H1 (cell line): ENCODE measurements around the gene BICD1. TPM values are rescaled to one million over a fixed set of nuclear protein-coding genes. Genes with fewer than 3 reads are reported as not detected.

ENCODE experiments used
- CTCF ChIA-PET: fragments of 300-600 bp; sonication (Branson Sonifier 250); formaldehyde crosslinking; loops from one replicate; lab custom pipeline; 2021; ENCODE audit not compliant: partially characterized antibody; lab: Charles Lee
- POLR2A ChIA-PET: fragments of 300-600 bp; sonication (Branson Sonifier 250); formaldehyde crosslinking; loops from one replicate; lab custom pipeline; 2021; ENCODE audit warnings: inconsistent platforms; ENCODE audit not compliant: partially characterized antibody; lab: Charles Lee
- DNase-seq, 2 experiments: peaks; one replicate each; pipeline versions ENCODE4 v3.0.0 to v3.0.0-alpha.2; 2010 to 2022; ENCODE audit warnings: low spot score in 2 of 2, low read depth in 1 of 2, mixed read lengths in 1 of 2
- FAIRE-seq: peaks from 2 replicates; lab custom pipeline; 2011; peaks lifted over from hg19 to GRCh38; lab: Jason Lieb, UNC
- H2AFZ ChIP-seq: 2 replicates; pipeline ENCODE4 v1.8.1; 2012; ENCODE audit warnings: low read length, inconsistent platforms
- H2AK5ac ChIP-seq: 2 replicates; pipeline ENCODE4 v1.6.1; 2013; ENCODE audit warnings: low read depth, low read length
- H2BK120ac ChIP-seq: replicated peaks from 2 replicates; pipeline ENCODE3; 2013; ENCODE audit warnings: low read depth, low read length, inconsistent platforms
- H2BK12ac ChIP-seq: 2 replicates; pipeline ENCODE4 v1.6.1; 2013; ENCODE audit warnings: low read depth, low read length
- H2BK15ac ChIP-seq: 2 replicates; pipeline ENCODE4 v1.6.1; 2013; ENCODE audit warnings: low read length
- H2BK20ac ChIP-seq: 2 replicates; pipeline ENCODE4 v1.6.1; 2013; ENCODE audit warnings: low read length
- H2BK5ac ChIP-seq: 2 replicates; pipeline ENCODE4 v1.6.1; 2013; ENCODE audit warnings: low read depth, low read length
- H3K14ac ChIP-seq: 2 replicates; pipeline ENCODE4 v1.6.1; 2013; ENCODE audit warnings: inconsistent platforms; ENCODE audit not compliant: insufficient read length
- H3K18ac ChIP-seq: 2 replicates; pipeline ENCODE4 v1.6.1; 2013; ENCODE audit warnings: low read length; ENCODE audit errors: extremely low read depth
- H3K23ac ChIP-seq: 2 replicates; pipeline ENCODE4 v1.6.1; 2013; ENCODE audit warnings: inconsistent platforms; ENCODE audit not compliant: insufficient read length
- H3K23me2 ChIP-seq: 2 replicates; pipeline ENCODE4 v1.6.1; 2013; ENCODE audit warnings: low read depth, low read length
- H3K27ac ChIP-seq: 2 replicates; pipeline ENCODE4 v1.6.1; 2011; ENCODE audit warnings: low read depth, low read length, inconsistent platforms
- H3K27me3 ChIP-seq, 4 experiments: replicated peaks in 1 of 4; 1 replicate in 1 of 4; 2 replicates in 3 of 4; pipeline versions ENCODE4 v1.6.1 to v1.8.1; 2011 to 2013; ENCODE audit warnings: low read length in 3 of 4, mild to moderate bottlenecking in 3 of 4, inconsistent platforms in 2 of 4, mixed read lengths in 2 of 4, moderate library complexity in 1 of 4; ENCODE audit not compliant: control insufficient read depth in 3 of 4, insufficient read depth in 3 of 4; ENCODE audit errors: extremely low read depth in 1 of 4
- H3K36me3 ChIP-seq, 4 experiments: 2 replicates each; pipeline versions ENCODE4 v1.6.1 to v1.8.1; 2011 to 2013; ENCODE audit warnings: mild to moderate bottlenecking in 4 of 4, low read length in 3 of 4, moderate library complexity in 2 of 4, control low read depth in 1 of 4, inconsistent platforms in 1 of 4; ENCODE audit not compliant: insufficient read depth in 4 of 4, control insufficient read depth in 2 of 4
- H3K4ac ChIP-seq: replicated peaks from 2 replicates; pipeline ENCODE3; 2013; ENCODE audit warnings: low read length, low read depth, mixed read lengths, inconsistent platforms; ENCODE audit not compliant: insufficient read length
- H3K4me1 ChIP-seq, 4 experiments: replicated peaks in 1 of 4; 1 replicate in 1 of 4; 2 replicates in 3 of 4; pipeline versions ENCODE4 v1.6.1 to v1.8.1; 2011 to 2013; ENCODE audit warnings: low read length in 3 of 4, inconsistent platforms in 2 of 4, mixed read lengths in 1 of 4; ENCODE audit not compliant: insufficient read depth in 4 of 4, control insufficient read depth in 3 of 4
- H3K4me2 ChIP-seq, 2 experiments: 2 replicates each; pipeline versions ENCODE4 v1.6.1 to v1.8.1; 2011 to 2013; ENCODE audit warnings: low read depth in 2 of 2, low read length in 2 of 2, control low read depth in 1 of 2, inconsistent platforms in 1 of 2, mild to moderate bottlenecking in 1 of 2; ENCODE audit not compliant: insufficient read depth in 1 of 2
- H3K4me3 ChIP-seq, 4 experiments: fragments of 200-600, 300-600 bp in 1 of 4; sonication (generic), shearing (Covaris generic), sonication (Bioruptor Twin) in 1 of 4; 2 replicates each; pipeline versions ENCODE4 v1.5.1 to v1.8.1; 2011 to 2016; ENCODE audit warnings: low read length in 4 of 4, low read depth in 3 of 4, control low read depth in 2 of 4, inconsistent platforms in 2 of 4, mild to moderate bottlenecking in 2 of 4, mixed read lengths in 1 of 4, moderate library complexity in 1 of 4; ENCODE audit not compliant: insufficient read depth in 2 of 4; ENCODE audit errors: extremely low read depth in 1 of 4
- H3K56ac ChIP-seq: replicated peaks from 2 replicates; pipeline ENCODE3; 2013; ENCODE audit warnings: low read depth, mild to moderate bottlenecking, mixed read lengths, low read length, inconsistent platforms; ENCODE audit not compliant: insufficient read length
- H3K79me1 ChIP-seq: 2 replicates; pipeline ENCODE4 v1.6.1; 2013; ENCODE audit warnings: low read depth, low read length, control low read depth
- H3K79me2 ChIP-seq, 2 experiments: 2 replicates each; pipeline versions ENCODE4 v1.6.1 to v1.8.1; 2012 to 2013; ENCODE audit warnings: low read length in 2 of 2, mild to moderate bottlenecking in 2 of 2, inconsistent platforms in 1 of 2; ENCODE audit not compliant: insufficient read depth in 2 of 2, control insufficient read depth in 1 of 2
- H3K9ac ChIP-seq, 4 experiments: replicated peaks in 1 of 4; 1 replicate in 1 of 4; 2 replicates in 3 of 4; pipeline versions ENCODE4 v1.6.1 to v1.8.1; 2011 to 2013; ENCODE audit warnings: low read depth in 3 of 4, low read length in 3 of 4, control low read depth in 2 of 4, mild to moderate bottlenecking in 2 of 4, moderate library complexity in 2 of 4, inconsistent platforms in 1 of 4; ENCODE audit errors: extremely low read depth in 1 of 4
- H3K9me3 ChIP-seq, 2 experiments: 2 replicates each; pipeline versions ENCODE4 v1.6.1 to v1.8.1; 2012 to 2013; ENCODE audit warnings: mild to moderate bottlenecking in 2 of 2, moderate library complexity in 2 of 2, control low read depth in 1 of 2, inconsistent platforms in 1 of 2, low read depth in 1 of 2, low read length in 1 of 2, mixed read lengths in 1 of 2; ENCODE audit not compliant: insufficient read depth in 2 of 2
- H4K20me1 ChIP-seq, 2 experiments: replicated peaks in 1 of 2; 2 replicates each; pipeline versions ENCODE3 to v1.8.1; 2011 to 2013; ENCODE audit warnings: inconsistent platforms in 2 of 2, low read length in 2 of 2, mild to moderate bottlenecking in 1 of 2; ENCODE audit not compliant: insufficient read depth in 2 of 2, control insufficient read depth in 1 of 2
- H4K5ac ChIP-seq: 2 replicates; pipeline ENCODE4 v1.6.1; 2013; ENCODE audit warnings: low read length, low read depth, mixed read lengths, inconsistent platforms; ENCODE audit not compliant: insufficient read length
- H4K8ac ChIP-seq: 2 replicates; pipeline ENCODE4 v1.8.0; 2013; ENCODE audit warnings: mild to moderate bottlenecking, moderate library complexity, low read length, inconsistent platforms; ENCODE audit not compliant: insufficient read depth; ENCODE audit errors: extremely low read depth
- H4K91ac ChIP-seq: replicated peaks from 2 replicates; pipeline ENCODE3; 2013; ENCODE audit warnings: low read length, mixed read lengths, inconsistent platforms; ENCODE audit not compliant: insufficient read length
- BRCA1 ChIP-seq: IDR thresholded peaks from 2 replicates; pipeline ENCODE4 v1.6.1; 2012; ENCODE audit warnings: low read depth, low read length, improper control_type of control experiment
- KDM4A ChIP-seq: IDR thresholded peaks from one replicate; pipeline ENCODE4 v1.7.1; 2012; ENCODE audit warnings: low read depth, mild to moderate bottlenecking, moderate library complexity, low read length, inconsistent platforms; ENCODE audit not compliant: severe bottlenecking
- RBBP5 ChIP-seq: IDR thresholded peaks from 2 replicates; pipeline ENCODE4 v1.7.1; 2012; ENCODE audit warnings: low read depth, mild to moderate bottlenecking, inconsistent platforms, low read length, moderate library complexity, borderline replicate concordance
- RXRA ChIP-seq: IDR thresholded peaks from 2 replicates; pipeline ENCODE4 v1.6.1; 2011; ENCODE audit warnings: low read depth, mild to moderate bottlenecking, low read length, moderate library complexity; ENCODE audit not compliant: insufficient read depth
- SIRT6 ChIP-seq: IDR thresholded peaks from one replicate; pipeline ENCODE4 v1.7.1; 2012; ENCODE audit warnings: low read length, inconsistent platforms
- TCF12 ChIP-seq: IDR thresholded peaks from 2 replicates; pipeline ENCODE4 v1.6.1; 2011; ENCODE audit warnings: low read depth, mild to moderate bottlenecking, low read length
- WGBS, 2 experiments: shearing (Covaris generic) in 1 of 2; methylation state at CpG; one replicate each; pipeline versions ENCODE4 v1.1.6 to v1.1.7; 2013 to 2015; ENCODE audit warnings: low lambda C conversion rate in 2 of 2, mixed read lengths in 2 of 2, inconsistent platforms in 1 of 2, low coverage in 1 of 2, missing lambda C conversion rate in 1 of 2; ENCODE audit not compliant: insufficient replicate concordance in 2 of 2, insufficient coverage in 1 of 2, insufficient read length in 1 of 2; ENCODE audit errors: extremely low coverage in 1 of 2, missing lambda C conversion rate in 1 of 2; 5-methylcytosine and 5-hydroxymethylcytosine counted together
- polyA plus RNA-seq, 7 experiments: library from polyadenylated mRNA; depleted of rRNA in 3 of 7; stranded (reverse) in 5 of 7; unstranded in 2 of 7; fragments of >200 nt in 5 of 7; fragments of 200-250 nt in 2 of 7; gene quantifications; 1 replicate in 5 of 7; 2 replicates in 1 of 7; 4 replicates in 1 of 7; pipeline versions ENCODE4 v1.2.1 to v1.2.3, GENCODE V29; 2011 to 2013; ENCODE audit warnings: missing spikeins in 2 of 7, mixed read lengths in 2 of 7
- total RNA-seq: library from RNA; stranded (reverse); fragmentation: NEBNext Ultra II Directional; extraction: Animal tissue kit (Norgen Biotek cat#: 25700); gene quantifications from 2 replicates; pipeline ENCODE4 v1.2.1, GENCODE V29; 2021

The BICD1 gene
- total and polyA plus RNA-seq, 2 of the 8 experiments (the other 6 are each of a cell fraction or from before 2014, with no cell fraction given): 34.1 to 58.4 TPM

- Histone ChIP-seq H3K4ac (no peak overlapping the region), H4K91ac (no peak overlapping the region)
- TF ChIP-seq BRCA1 (no peak), TCF12 (no peak), RXRA (no peak), SIRT6 (no peak), RBBP5 (no peak), KDM4A (no peak)
- TF ChIP-seq, all 59 proteins: peak for 0
- peaks cover 2 to 8% (median 3%) of the 10 kb centered on the region in 4 experiments; a peak in 3 of 8 replicates for H3K36me3 ChIP-seq
- no peak overlapping the region for H2BK5ac ChIP-seq
- no peak overlapping the region for H2BK120ac ChIP-seq
- DNase-seq: no peak
- no peak overlapping the region for H2BK20ac ChIP-seq
- no peak overlapping the region for H2AK5ac ChIP-seq
- no peaks in the 10 kb centered on the region for H3K23me2 ChIP-seq
- H3K27me3 ChIP-seq: no peaks in the 10 kb centered on the region
- no peak overlapping the region for H3K4me3 ChIP-seq
- H3K9ac ChIP-seq: no peak overlapping the region
- POLR2A ChIA-PET: interaction anchor here (0.7 to 2.9 kb wide), 2 partner anchors 9 to 21 kb away, joined by 3 to 12 read pairs; partner anchors contain the start of gene FGD4
- H4K5ac ChIP-seq: no peak overlapping the region
- H3K14ac ChIP-seq: no peak overlapping the region
- no peaks in the 10 kb centered on the region for H3K9me3 ChIP-seq
- no peak overlapping the region for H3K56ac ChIP-seq
- no peak overlapping the region for H2AFZ ChIP-seq
- no peak overlapping the region for H3K18ac ChIP-seq
- peaks cover 0 to 9% (median under 1%) of the 10 kb centered on the region in 4 experiments; a peak in 2 of 7 replicates for H3K4me1 ChIP-seq
- no peak overlapping the region for H4K8ac ChIP-seq
- H3K27ac ChIP-seq: no peak overlapping the region
- H4K20me1 ChIP-seq: peaks cover 21 to 22% of the 10 kb centered on the region in 2 experiments
- peaks cover 9% of the 10 kb centered on the region for H3K79me1 ChIP-seq
- 90% methylated on average over 3 of the region's 3 CpGs; no CpG with 5 or more reads in 1 of the 2 experiments for WGBS, 2 experiments
- CTCF ChIA-PET: interaction anchor here (0.6 to 1.3 kb wide), 5 partner anchors 13 to 451 kb away, joined by 3 to 5 read pairs (median 3); no protein-coding TSS in a partner anchor
- FAIRE-seq: no peak
- no peak overlapping the region for H3K4me2 ChIP-seq
- H3K23ac ChIP-seq: no peak overlapping the region
- no peak overlapping the region for H2BK15ac ChIP-seq
- H3K79me2 ChIP-seq: peaks cover 31 to 96% of the 10 kb centered on the region in 2 experiments
- H2BK12ac ChIP-seq: no peak overlapping the region
Observed at GRCh38 chr12:32407795-32408194, 301.1 kb downstream of the BICD1 start.
